Prostate gland (tissue), 2 donors: Measurements from ENCODE around the gene UBE2C. TPM values are rescaled to one million over a fixed set of nuclear protein-coding genes. Genes with fewer than 3 reads are reported as not detected.

Experiments
- DNase-seq: peaks from one replicate; pipeline ENCODE4 v3.0.0-alpha.2; 2019; ENCODE audit warnings: low spot score
- H3K27ac ChIP-seq, 2 donors: fragments of 200-600 bp; sonication (generic); 2 replicates each; pipeline ENCODE4 v1.5.1; 2017 to 2019
- H3K27me3 ChIP-seq: fragments of 200-600 bp; sonication (generic); replicated peaks from 2 replicates; pipeline ENCODE4 v1.5.1; 2019; ENCODE audit not compliant: insufficient read depth
- H3K36me3 ChIP-seq, 2 donors: fragments of 200-600 bp; sonication (generic); 1 replicate in 1 of 2; 2 replicates in 1 of 2; pipeline versions ENCODE4 v1.5.1 to v1.8.1; 2017 to 2019
- H3K4me1 ChIP-seq: fragments of 200-600 bp; sonication (generic); replicated peaks from 2 replicates; pipeline ENCODE4 v1.5.1; 2019
- H3K4me3 ChIP-seq, 2 donors: fragments of 200-600 bp; sonication (generic); 2 replicates each; pipeline ENCODE4 v1.5.1; 2017 to 2019
- H3K9me3 ChIP-seq: fragments of 200-600 bp; sonication (generic); 2 replicates; pipeline ENCODE4 v1.5.1; 2017
- CTCF ChIP-seq, 4 experiments: fragments of 200-600 bp in 2 of 4; fragments of 450-650 bp in 2 of 4; sonication (generic) in 2 of 4; IDR thresholded peaks; 1 replicate in 3 of 4; 2 replicates in 1 of 4; pipeline ENCODE4 v1.5.1; 2016 to 2019; ENCODE audit warnings: antibody characterized with exemption in 4 of 4, mild to moderate bottlenecking in 2 of 4, moderate library complexity in 2 of 4
- POLR2A ChIP-seq: fragments of 450-650 bp; IDR thresholded peaks from one replicate; pipeline ENCODE4 v1.6.1; 2016; ENCODE audit warnings: antibody characterized with exemption, mild to moderate bottlenecking
- POLR2AphosphoS5 ChIP-seq: sonication (generic); formaldehyde crosslinking; IDR thresholded peaks from one replicate; pipeline ENCODE4 v1.6.1; 2017; ENCODE audit warnings: antibody characterized with exemption
- WGBS: methylation state at CpG from one replicate; pipeline ENCODE4 v1.1.5; 2018; 5-methylcytosine and 5-hydroxymethylcytosine counted together
- intact Hi-C: fragments of 100-400 bp; cut with DNase I; formaldehyde crosslinking; loops from one replicate; pipeline ENCODE4 v1.14.2; 2022
- total RNA-seq, 2 donors: library from RNA; depleted of rRNA; stranded (reverse); fragments of >200 nt; gene quantifications; one replicate each; pipeline ENCODE4 v1.1.0, GENCODE V29; 2016

Gene UBE2C
- total RNA-seq, 2 donors from 2014 or later = 2.2 to 10.9 TPM

- H3K9me3 ChIP-seq = no peaks in the 10 kb centered on the region
- no peaks in the 10 kb centered on the region for H3K4me1 ChIP-seq
- H3K4me3 ChIP-seq = no peak overlapping the region
- H3K36me3 ChIP-seq = peaks cover 0 to 16% of the 10 kb centered on the region in 2 donors
- H3K27ac ChIP-seq = no peak overlapping the region
- H3K27me3 ChIP-seq = no peaks in the 10 kb centered on the region
- 90% methylated on average over 8 of the region's 8 CpGs for WGBS
- TF ChIP-seq CTCF (IDR thresholded peaks at IDR 0.05) (no peak), POLR2A (no peak)
- DNase-seq = no peak
- intact Hi-C loops = no loop called here
Observed at GRCh38 chr20:45848969-45849582, 36.6 kb downstream of the UBE2C start.

- WGBS = 95% methylated on average over 2 of the region's 2 CpGs
- no peak for DNase-seq
- H3K9me3 ChIP-seq = no peaks in the 10 kb centered on the region
- no peaks in the 10 kb centered on the region for H3K27me3 ChIP-seq
- H3K4me1 ChIP-seq = peaks cover 1% of the 10 kb centered on the region
- intact Hi-C loops = no loop called here
- no peak overlapping the region for H3K27ac ChIP-seq
- TF ChIP-seq CTCF (IDR thresholded peaks at IDR 0.05) = no peak
- TF ChIP-seq POLR2A = no peak
- TF ChIP-seq POLR2AphosphoS5 = no peak
- H3K4me3 ChIP-seq = no peak overlapping the region
- peaks cover 0 to 12% of the 10 kb centered on the region in 2 donors for H3K36me3 ChIP-seq
Observed at GRCh38 chr20:45850238-45850637, 37.8 kb downstream of the UBE2C start.

- Histone ChIP-seq H3K4me3 (no peak overlapping the region), H3K27me3 (no peaks in the 10 kb centered on the region), H3K9me3 (no peaks in the 10 kb centered on the region), H3K4me1 (peaks cover 8% of the 10 kb centered on the region), H3K36me3 (peaks cover 0 to 12% of the 10 kb centered on the region in 2 donors), H3K27ac (no peak overlapping the region)
- DNase-seq = no peak
- intact Hi-C loops = no loop called here
- 94% methylated on average over 1 of the region's 1 CpG for WGBS
- no peak for TF ChIP-seq POLR2A
- no peak for TF ChIP-seq CTCF (IDR thresholded peaks at IDR 0.05)
- TF ChIP-seq POLR2AphosphoS5 = no peak
Observed at GRCh38 chr20:45850926-45851325, 38.5 kb downstream of the UBE2C start.

GRCh38 chr20:45851501-45851900, 39.1 kb downstream of the UBE2C start:
- no peaks in the 10 kb centered on the region for H3K27me3 ChIP-seq

More at GRCh38 chr20:45851501-45851900, 39.1 kb downstream of the UBE2C start:
- TF ChIP-seq CTCF (IDR thresholded peaks at IDR 0.05) (no peak), POLR2AphosphoS5 (no peak), POLR2A (no peak)
- Histone ChIP-seq H3K9me3 (no peaks in the 10 kb centered on the region), H3K27ac (no peak overlapping the region), H3K36me3 (peaks cover 0 to 12% of the 10 kb centered on the region in 2 donors), H3K4me1 (peaks cover 14% of the 10 kb centered on the region), H3K4me3 (no peak overlapping the region)
- intact Hi-C loops = no loop called here
- no peak for DNase-seq
